Transverse colon (tissue), 4 donors: Measurements from ENCODE around the gene SLC39A11.

Source experiments
- CTCF ChIP-seq, 5 experiments: fragments of 200-600 bp in 3 of 5; fragments of 450-650 bp in 2 of 5; sonication (generic) in 3 of 5; IDR thresholded peaks; 1 replicate in 2 of 5; 2 replicates in 3 of 5; pipeline ENCODE4 v1.5.1; 2016 to 2017; ENCODE audit warnings: antibody characterized with exemption in 5 of 5, inconsistent platforms in 3 of 5, mild to moderate bottlenecking in 2 of 5, moderate library complexity in 1 of 5
- POLR2A ChIP-seq: fragments of 450-650 bp; IDR thresholded peaks from one replicate; pipeline ENCODE4 v1.6.1; 2016; ENCODE audit warnings: antibody characterized with exemption, mild to moderate bottlenecking, moderate library complexity
- POLR2AphosphoS5 ChIP-seq, 3 donors: sonication (generic); formaldehyde crosslinking; IDR thresholded peaks; one replicate each; pipeline ENCODE4 v1.6.1; 2016; ENCODE audit warnings: antibody characterized with exemption in 3 of 3

- TF ChIP-seq CTCF (IDR thresholded peaks at IDR 0.05) (no peak), POLR2A (no peak), POLR2AphosphoS5 (IDR thresholded peaks at IDR 0.05) (no peak)
These were observed 217.1 kb downstream of the SLC39A11 start for GRCh38 chr17:72875361-72875760.
